ENCODE measurements around the gene SPP2. TPM values are rescaled to one million over a fixed set of nuclear protein-coding genes. Genes with fewer than 3 reads are reported as not detected.
A peak's percentile ranks its signal among the peaks of the same experiment; 100 is the strongest.

SPP2 gene
- total RNA-seq, 2 donors from 2014 or later: not detected

- H3K27ac Mint-ChIP-seq: no peak overlapping the region
- no peaks in the 10 kb centered on the region for H3K36me3 Mint-ChIP-seq
- H3K9me3 Mint-ChIP-seq: no peaks in the 10 kb centered on the region
- ATAC-seq: no peak
- DNase-seq (ENCODE audit: low spot score in 2 of 2): no peak
These were observed 57.4 kb downstream of the SPP2 start for GRCh38 chr2:234107861-234108260.

- no peak for DNase-seq (ENCODE audit: low spot score in 2 of 2)
- no peak overlapping the region for H3K27ac Mint-ChIP-seq
- no peak for ATAC-seq
- no peaks in the 10 kb centered on the region for H3K36me3 Mint-ChIP-seq
- H3K9me3 Mint-ChIP-seq: no peaks in the 10 kb centered on the region
These were observed 58.8 kb downstream of the SPP2 start for GRCh38 chr2:234109321-234109720.

GRCh38 chr2:234110219-234110618, 59.7 kb downstream of the SPP2 start:
- Mint-ChIP-seq H3K27ac (no peak overlapping the region), H3K36me3 (no peaks in the 10 kb centered on the region), H3K9me3 (no peaks in the 10 kb centered on the region)
- ATAC-seq (no peak), DNase-seq (ENCODE audit: low spot score in 2 of 2) (no peak)

- Mint-ChIP-seq H3K27ac (no peak overlapping the region), H3K36me3 (no peaks in the 10 kb centered on the region), H3K9me3 (no peaks in the 10 kb centered on the region)
- ATAC-seq (peak in 1 of 2 donors; percentile 70), DNase-seq (ENCODE audit: low spot score in 2 of 2) (no peak)
These were observed 61.0 kb downstream of the SPP2 start for GRCh38 chr2:234111523-234111922.

GRCh38 chr2:234116010-234116409, 65.5 kb downstream of the SPP2 start:
- ATAC-seq (no peak), DNase-seq (ENCODE audit: low spot score in 2 of 2) (no peak)
- Mint-ChIP-seq H3K27ac (no peak overlapping the region), H3K9me3 (no peaks in the 10 kb centered on the region), H3K36me3 (no peaks in the 10 kb centered on the region)

- DNase-seq (ENCODE audit: low spot score in 2 of 2) (no peak), ATAC-seq (no peak)
- H3K36me3 Mint-ChIP-seq: no peaks in the 10 kb centered on the region
- no peaks in the 10 kb centered on the region for H3K9me3 Mint-ChIP-seq
- H3K27ac Mint-ChIP-seq: no peak overlapping the region
These were observed 71.5 kb downstream of the SPP2 start for GRCh38 chr2:234121999-234122398.

GRCh38 chr2:234125451-234126145, 75.1 kb downstream of the SPP2 start:
- no peaks in the 10 kb centered on the region for H3K9me3 Mint-ChIP-seq
- DNase-seq (ENCODE audit: low spot score in 2 of 2): no peak
- ATAC-seq: no peak

GRCh38 chr2:234126146-234126470, 75.6 kb downstream of the SPP2 start:
- Mint-ChIP-seq H3K36me3 (no peaks in the 10 kb centered on the region), H3K27ac (no peak overlapping the region), H3K9me3 (no peaks in the 10 kb centered on the region)
- ATAC-seq: no peak
- DNase-seq (ENCODE audit: low spot score in 2 of 2): no peak

More at GRCh38 chr2:234125451-234126145, 75.1 kb downstream of the SPP2 start:
- Mint-ChIP-seq H3K36me3 (no peaks in the 10 kb centered on the region), H3K27ac (no peak overlapping the region)

Other genes with a start within 250 kb of the SPP2 start
- gene HJURP, start 196.2 kb upstream of the SPP2 start, total RNA-seq: 100 to 1,000 TPM in 1 of 2 donors, 10 to 100 TPM in 1; 77.3 to 195 TPM
- not detected for gene TRPM8, start 133.3 kb upstream of the SPP2 start, total RNA-seq